K562 (cell line): ENCODE results near the gene FASTKD1. TPM values are rescaled to one million over a fixed set of nuclear protein-coding genes. Genes with fewer than 3 reads are reported as not detected.

Experiments
- SMARCE1 ChIP-seq: fragments of 450-650 bp; IDR thresholded peaks from 2 replicates; pipeline ENCODE4 v1.7.1; 2016; ENCODE audit warnings: mild to moderate bottlenecking
- TRIM24 ChIP-seq, 2 experiments: fragments of 450-650 bp; IDR thresholded peaks; 2 replicates each; pipeline ENCODE4 v1.6.1; 2016
- polyA plus RNA-seq, 8 experiments: library from polyadenylated mRNA; depleted of rRNA in 4 of 8; stranded (reverse) in 5 of 8; unstranded in 3 of 8; fragments of >200 nt; fragmentation: Nextera tagmentation in 2 of 8; fragmentation: Illumina TruSeq in 1 of 8; extraction: Ambion mirVana in 2 of 8; extraction: Trizol in 1 of 8; gene quantifications; 2 replicates each; pipeline versions ENCODE4 v1.2.1 to v1.2.3, GENCODE V29; 2011 to 2014; ENCODE audit warnings: inconsistent platforms in 1 of 8, missing spikeins in 1 of 8
- total RNA-seq, 7 experiments: library from RNA; depleted of rRNA in 6 of 7; stranded (reverse); fragments of >200 nt in 6 of 7; fragmentation: Illumina TruSeq in 2 of 7; extraction: Trizol in 2 of 7; gene quantifications; 2 replicates each; pipeline versions ENCODE4 v1.2.1 to v1.2.3, GENCODE V29; 2011 to 2021; ENCODE audit warnings: low replicate concordance in 1 of 7
- TF ChIP-seq, protein P1 (sequence below): fragments of 450-650 bp; IDR thresholded peaks from 2 replicates; pipeline ENCODE4 v1.6.1; 2016; ENCODE audit warnings: mild to moderate bottlenecking, moderate library complexity

Gene FASTKD1
- total and polyA plus RNA-seq, 9 of the 15 experiments (the other 6 are each of a cell fraction or from before 2014, with no cell fraction given), result 63.5 to 134 (median 119) TPM

DNA sequence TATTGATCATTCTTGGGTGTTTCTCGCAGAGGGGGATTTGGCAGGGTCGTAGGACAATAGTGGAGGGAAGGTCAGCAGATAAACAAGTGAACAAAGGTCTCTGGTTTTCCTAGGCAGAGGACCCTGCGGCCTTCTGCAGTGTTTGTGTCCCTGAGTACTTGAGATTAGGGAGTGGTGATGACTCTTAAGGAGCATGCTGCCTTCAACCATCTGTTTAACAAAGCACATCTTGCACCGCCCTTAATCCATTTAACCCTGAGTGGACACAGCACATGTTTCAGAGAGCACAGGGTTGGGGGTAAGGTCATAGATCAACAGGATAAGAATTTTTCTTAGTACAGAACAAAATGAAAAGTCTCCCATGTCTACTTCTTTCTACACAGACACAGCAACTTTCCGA, 874 bp upstream of the FASTKD1 start (continued):
- TF ChIP-seq, protein P1, sequence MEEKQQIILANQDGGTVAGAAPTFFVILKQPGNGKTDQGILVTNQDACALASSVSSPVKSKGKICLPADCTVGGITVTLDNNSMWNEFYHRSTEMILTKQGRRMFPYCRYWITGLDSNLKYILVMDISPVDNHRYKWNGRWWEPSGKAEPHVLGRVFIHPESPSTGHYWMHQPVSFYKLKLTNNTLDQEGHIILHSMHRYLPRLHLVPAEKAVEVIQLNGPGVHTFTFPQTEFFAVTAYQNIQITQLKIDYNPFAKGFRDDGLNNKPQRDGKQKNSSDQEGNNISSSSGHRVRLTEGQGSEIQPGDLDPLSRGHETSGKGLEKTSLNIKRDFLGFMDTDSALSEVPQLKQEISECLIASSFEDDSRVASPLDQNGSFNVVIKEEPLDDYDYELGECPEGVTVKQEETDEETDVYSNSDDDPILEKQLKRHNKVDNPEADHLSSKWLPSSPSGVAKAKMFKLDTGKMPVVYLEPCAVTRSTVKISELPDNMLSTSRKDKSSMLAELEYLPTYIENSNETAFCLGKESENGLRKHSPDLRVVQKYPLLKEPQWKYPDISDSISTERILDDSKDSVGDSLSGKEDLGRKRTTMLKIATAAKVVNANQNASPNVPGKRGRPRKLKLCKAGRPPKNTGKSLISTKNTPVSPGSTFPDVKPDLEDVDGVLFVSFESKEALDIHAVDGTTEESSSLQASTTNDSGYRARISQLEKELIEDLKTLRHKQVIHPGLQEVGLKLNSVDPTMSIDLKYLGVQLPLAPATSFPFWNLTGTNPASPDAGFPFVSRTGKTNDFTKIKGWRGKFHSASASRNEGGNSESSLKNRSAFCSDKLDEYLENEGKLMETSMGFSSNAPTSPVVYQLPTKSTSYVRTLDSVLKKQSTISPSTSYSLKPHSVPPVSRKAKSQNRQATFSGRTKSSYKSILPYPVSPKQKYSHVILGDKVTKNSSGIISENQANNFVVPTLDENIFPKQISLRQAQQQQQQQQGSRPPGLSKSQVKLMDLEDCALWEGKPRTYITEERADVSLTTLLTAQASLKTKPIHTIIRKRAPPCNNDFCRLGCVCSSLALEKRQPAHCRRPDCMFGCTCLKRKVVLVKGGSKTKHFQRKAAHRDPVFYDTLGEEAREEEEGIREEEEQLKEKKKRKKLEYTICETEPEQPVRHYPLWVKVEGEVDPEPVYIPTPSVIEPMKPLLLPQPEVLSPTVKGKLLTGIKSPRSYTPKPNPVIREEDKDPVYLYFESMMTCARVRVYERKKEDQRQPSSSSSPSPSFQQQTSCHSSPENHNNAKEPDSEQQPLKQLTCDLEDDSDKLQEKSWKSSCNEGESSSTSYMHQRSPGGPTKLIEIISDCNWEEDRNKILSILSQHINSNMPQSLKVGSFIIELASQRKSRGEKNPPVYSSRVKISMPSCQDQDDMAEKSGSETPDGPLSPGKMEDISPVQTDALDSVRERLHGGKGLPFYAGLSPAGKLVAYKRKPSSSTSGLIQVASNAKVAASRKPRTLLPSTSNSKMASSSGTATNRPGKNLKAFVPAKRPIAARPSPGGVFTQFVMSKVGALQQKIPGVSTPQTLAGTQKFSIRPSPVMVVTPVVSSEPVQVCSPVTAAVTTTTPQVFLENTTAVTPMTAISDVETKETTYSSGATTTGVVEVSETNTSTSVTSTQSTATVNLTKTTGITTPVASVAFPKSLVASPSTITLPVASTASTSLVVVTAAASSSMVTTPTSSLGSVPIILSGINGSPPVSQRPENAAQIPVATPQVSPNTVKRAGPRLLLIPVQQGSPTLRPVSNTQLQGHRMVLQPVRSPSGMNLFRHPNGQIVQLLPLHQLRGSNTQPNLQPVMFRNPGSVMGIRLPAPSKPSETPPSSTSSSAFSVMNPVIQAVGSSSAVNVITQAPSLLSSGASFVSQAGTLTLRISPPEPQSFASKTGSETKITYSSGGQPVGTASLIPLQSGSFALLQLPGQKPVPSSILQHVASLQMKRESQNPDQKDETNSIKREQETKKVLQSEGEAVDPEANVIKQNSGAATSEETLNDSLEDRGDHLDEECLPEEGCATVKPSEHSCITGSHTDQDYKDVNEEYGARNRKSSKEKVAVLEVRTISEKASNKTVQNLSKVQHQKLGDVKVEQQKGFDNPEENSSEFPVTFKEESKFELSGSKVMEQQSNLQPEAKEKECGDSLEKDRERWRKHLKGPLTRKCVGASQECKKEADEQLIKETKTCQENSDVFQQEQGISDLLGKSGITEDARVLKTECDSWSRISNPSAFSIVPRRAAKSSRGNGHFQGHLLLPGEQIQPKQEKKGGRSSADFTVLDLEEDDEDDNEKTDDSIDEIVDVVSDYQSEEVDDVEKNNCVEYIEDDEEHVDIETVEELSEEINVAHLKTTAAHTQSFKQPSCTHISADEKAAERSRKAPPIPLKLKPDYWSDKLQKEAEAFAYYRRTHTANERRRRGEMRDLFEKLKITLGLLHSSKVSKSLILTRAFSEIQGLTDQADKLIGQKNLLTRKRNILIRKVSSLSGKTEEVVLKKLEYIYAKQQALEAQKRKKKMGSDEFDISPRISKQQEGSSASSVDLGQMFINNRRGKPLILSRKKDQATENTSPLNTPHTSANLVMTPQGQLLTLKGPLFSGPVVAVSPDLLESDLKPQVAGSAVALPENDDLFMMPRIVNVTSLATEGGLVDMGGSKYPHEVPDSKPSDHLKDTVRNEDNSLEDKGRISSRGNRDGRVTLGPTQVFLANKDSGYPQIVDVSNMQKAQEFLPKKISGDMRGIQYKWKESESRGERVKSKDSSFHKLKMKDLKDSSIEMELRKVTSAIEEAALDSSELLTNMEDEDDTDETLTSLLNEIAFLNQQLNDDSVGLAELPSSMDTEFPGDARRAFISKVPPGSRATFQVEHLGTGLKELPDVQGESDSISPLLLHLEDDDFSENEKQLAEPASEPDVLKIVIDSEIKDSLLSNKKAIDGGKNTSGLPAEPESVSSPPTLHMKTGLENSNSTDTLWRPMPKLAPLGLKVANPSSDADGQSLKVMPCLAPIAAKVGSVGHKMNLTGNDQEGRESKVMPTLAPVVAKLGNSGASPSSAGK, result peak; percentile 16; the same call in 1 of the 2 replicates
- TF ChIP-seq TRIM24 (IDR thresholded peaks at IDR 0.05) (peak; percentile 58 to 65; a peak in 3 of 4 replicates), SMARCE1 (0 out of 2 replicates have a peak, but pooled peaks have one; percentile 19)
